ENCODE measurements around the gene RNF151. TPM values are rescaled to one million over a fixed set of nuclear protein-coding genes. Genes with fewer than 3 reads are reported as not detected.
"Not testable (repeated sequence)": the region's sequence is repeated elsewhere in the genome, so short reads cannot be mapped to it uniquely, and the experiment has no call there.

The RNF151 gene, protein sequence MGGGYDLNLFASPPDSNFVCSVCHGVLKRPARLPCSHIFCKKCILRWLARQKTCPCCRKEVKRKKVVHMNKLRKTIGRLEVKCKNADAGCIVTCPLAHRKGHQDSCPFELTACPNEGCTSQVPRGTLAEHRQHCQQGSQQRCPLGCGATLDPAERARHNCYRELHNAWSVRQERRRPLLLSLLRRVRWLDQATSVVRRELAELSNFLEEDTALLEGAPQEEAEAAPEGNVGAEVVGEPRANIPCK
- total RNA-seq = not detected
- not detected for polyA plus RNA-seq

DNA sequence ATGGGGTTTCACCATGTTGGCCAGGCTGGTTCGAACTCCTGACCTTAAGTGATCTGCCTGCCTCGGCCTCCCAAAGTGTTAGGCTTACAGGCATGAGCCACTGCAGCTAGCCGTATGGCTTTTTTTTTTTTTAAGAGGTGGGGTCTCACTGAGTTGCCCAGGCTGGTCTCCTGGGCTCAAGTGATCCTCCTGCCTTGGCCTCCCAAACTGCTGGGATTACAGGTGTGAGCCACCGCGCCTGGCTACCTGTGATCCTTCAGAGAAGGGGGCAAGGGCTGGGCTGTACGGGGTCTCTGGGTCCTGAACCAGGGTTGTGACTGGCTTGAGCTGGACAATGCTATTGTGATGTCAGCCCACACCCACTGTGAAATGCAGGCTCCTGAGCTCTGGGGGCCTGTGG lies at the start of gene RNF151:
Gene RNF151 (plus strand): TSS at position 397 of the 400 bp plus-strand sequence. CDS start 26 bp downstream, outside the sequence.
- CTCF ChIA-PET = interaction anchor here (1.0 to 2.9 kb wide), 4 partner anchors 16 to 184 kb away, joined by 3 to 8 read pairs (median 8); partner anchors contain the start of genes NUBP2 and SPSB3
- H3K9me3 Mint-ChIP-seq = peaks cover 0 to 1% (median 0%) of the 10 kb centered on the region in 5 donors
- POLR2A ChIA-PET = interaction anchor here (1.1 to 2.4 kb wide), 3 partner anchors 18 to 189 kb away, joined by 3 to 19 read pairs (median 9); partner anchors contain the start of genes GFER and TRAF7
- Histone ChIP-seq H3K36me3 (ENCODE audit: insufficient read depth, low read length) (peaks cover 21% of the 10 kb centered on the region), H3K9me3 (ENCODE audit: low read length) (no peaks in the 10 kb centered on the region), H3K4me1 (ENCODE audit: insufficient read depth, low read length) (peaks cover 42% of the 10 kb centered on the region), H3K27me3 (ENCODE audit: insufficient read depth, low read length, poor library complexity, severe bottlenecking) (no peaks in the 10 kb centered on the region), H3K27ac (ENCODE audit: low read depth, low read length) (peak within 1 kb of the TSS; percentile 93), H3K4me3 (ENCODE audit: low read length) (peak within 1 kb of the TSS; percentile 86)
- DNase-seq = no peak
- peak within 1 kb of the TSS; percentile 95 to 99 (median 98) for H3K27ac Mint-ChIP-seq
- peaks cover 0 to 36% (median 2%) of the 10 kb centered on the region in 3 donors for H3K36me3 Mint-ChIP-seq
- peaks cover 37 to 44% (median 42%) of the 10 kb centered on the region in 3 donors for H3K4me1 Mint-ChIP-seq
- H3K27me3 Mint-ChIP-seq = no peaks in the 10 kb centered on the region
- H3K4me3 Mint-ChIP-seq = peak within 1 kb of the TSS; percentile 85 to 99 (median 94)

DNA sequence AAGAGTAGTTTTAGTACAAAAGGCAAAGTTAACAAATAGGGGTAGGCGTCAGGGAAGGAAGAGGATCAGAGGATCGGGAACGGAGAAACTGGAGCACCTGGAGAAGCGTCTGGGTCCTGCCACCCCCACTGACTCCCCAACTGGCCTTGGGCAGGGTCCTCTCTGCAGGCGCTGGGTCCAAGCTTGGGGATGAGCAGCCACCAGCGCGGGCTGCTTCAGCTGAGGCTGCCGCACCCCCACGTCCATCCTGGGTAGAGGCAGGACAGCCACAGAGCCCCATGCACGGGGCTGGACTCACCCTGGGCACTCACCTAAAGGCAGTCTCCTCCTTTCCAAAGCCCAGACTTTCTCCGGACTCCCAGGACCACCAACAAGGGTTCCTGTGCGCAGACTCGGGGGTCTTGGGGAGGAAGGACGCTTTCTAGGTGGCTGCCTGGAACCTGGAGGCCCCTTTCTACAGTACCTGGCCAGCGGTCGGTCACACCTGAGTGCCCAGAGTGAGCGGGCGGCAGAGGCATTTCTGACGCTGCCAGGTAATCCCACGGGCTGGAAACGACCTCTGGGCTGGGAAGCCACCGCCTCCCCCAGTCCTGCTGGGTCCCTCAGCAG lies 49.5 kb upstream of the RNF151 start:
- Histone ChIP-seq H3K27ac (ENCODE audit: low read depth, low read length) (no peak overlapping the region), H3K36me3 (ENCODE audit: insufficient read depth, low read length) (no peaks in the 10 kb centered on the region), H3K4me3 (ENCODE audit: low read length) (no peak overlapping the region), H3K4me1 (ENCODE audit: insufficient read depth, low read length) (no peaks in the 10 kb centered on the region), H3K27me3 (ENCODE audit: insufficient read depth, low read length, poor library complexity, severe bottlenecking) (peaks cover 17% of the 10 kb centered on the region), H3K9me3 (ENCODE audit: low read length) (no peaks in the 10 kb centered on the region)
- peaks cover 26 to 52% of the 10 kb centered on the region in 2 donors for H3K27me3 Mint-ChIP-seq
- H3K9me3 Mint-ChIP-seq = no peaks in the 10 kb centered on the region
- no peak overlapping the region for H3K27ac Mint-ChIP-seq
- no peak for DNase-seq
- no peaks in the 10 kb centered on the region for H3K36me3 Mint-ChIP-seq
- CTCF ChIA-PET = no interaction called here
- H3K4me3 Mint-ChIP-seq = no peak overlapping the region
- POLR2A ChIA-PET = no interaction called here
- no peaks in the 10 kb centered on the region for H3K4me1 Mint-ChIP-seq

DNA sequence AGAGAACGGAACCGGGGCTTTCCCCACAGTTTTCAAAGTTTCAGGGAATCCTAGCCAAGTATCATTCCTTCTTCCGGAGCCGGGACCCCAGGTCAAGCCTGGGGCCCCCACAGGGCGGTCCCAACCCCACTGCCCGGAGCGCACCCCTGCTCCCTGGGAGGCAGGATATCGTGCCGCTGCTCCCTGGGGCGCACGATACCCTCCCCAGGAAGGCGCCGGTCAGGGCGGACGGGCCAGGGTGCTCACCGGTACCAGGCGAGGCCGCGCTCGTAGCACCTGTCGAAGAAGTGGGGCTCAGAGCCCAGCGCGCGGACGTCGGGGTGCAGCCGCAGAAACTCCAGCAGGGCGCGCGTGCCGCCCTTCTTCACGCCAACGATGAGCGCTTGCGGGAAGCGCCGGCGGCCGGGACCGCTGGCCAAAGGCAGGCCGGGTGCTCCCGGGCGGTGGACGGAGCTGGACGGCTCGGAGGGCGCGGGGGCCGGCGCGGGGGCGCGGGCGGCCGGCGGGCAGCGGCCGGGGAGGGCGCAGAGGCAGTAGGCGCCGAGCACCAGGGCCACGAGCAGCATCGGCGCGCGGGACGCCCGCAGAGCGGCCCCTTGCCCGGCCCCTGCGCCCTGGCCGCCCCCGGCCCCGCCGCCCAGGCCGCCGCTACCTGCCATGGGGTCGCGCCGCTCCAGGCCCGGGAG lies 48.8 kb upstream of the RNF151 start:
- Histone ChIP-seq H3K27ac (ENCODE audit: low read depth, low read length) (no peak overlapping the region), H3K27me3 (ENCODE audit: insufficient read depth, low read length, poor library complexity, severe bottlenecking) (peaks cover 20% of the 10 kb centered on the region), H3K36me3 (ENCODE audit: insufficient read depth, low read length) (no peaks in the 10 kb centered on the region), H3K9me3 (ENCODE audit: low read length) (no peaks in the 10 kb centered on the region), H3K4me3 (ENCODE audit: low read length) (no peak overlapping the region), H3K4me1 (ENCODE audit: insufficient read depth, low read length) (no peaks in the 10 kb centered on the region)
- Mint-ChIP-seq H3K36me3 (peaks cover 0 to 1% (median 0%) of the 10 kb centered on the region in 3 donors), H3K27ac (no peak overlapping the region), H3K9me3 (no peaks in the 10 kb centered on the region), H3K4me1 (no peaks in the 10 kb centered on the region), H3K27me3 (peaks cover 32 to 58% of the 10 kb centered on the region in 2 donors), H3K4me3 (no peak overlapping the region)
- ChIA-PET POLR2A (no interaction called here), CTCF (no interaction called here)
- DNase-seq = no peak

GRCh38 chr16:1918351-1919326 lies 48.0 kb upstream of the RNF151 start, which contains the start of gene HS3ST6:
Gene HS3ST6, minus strand, starts transcription at chr16:1918415. Its CDS starts 92 bp downstream, at chr16:1918323.
- Histone ChIP-seq H3K36me3 (ENCODE audit: insufficient read depth, low read length) (no peaks in the 10 kb centered on the region), H3K4me1 (ENCODE audit: insufficient read depth, low read length) (no peaks in the 10 kb centered on the region), H3K4me3 (ENCODE audit: low read length) (no peak within 1 kb of the TSS), H3K9me3 (ENCODE audit: low read length) (no peaks in the 10 kb centered on the region), H3K27ac (ENCODE audit: low read depth, low read length) (no peak within 1 kb of the TSS), H3K27me3 (ENCODE audit: insufficient read depth, low read length, poor library complexity, severe bottlenecking) (peaks cover 26% of the 10 kb centered on the region)
- POLR2A ChIA-PET = no interaction called here
- no peak for DNase-seq
- no peak within 1 kb of the TSS for H3K4me3 Mint-ChIP-seq
- peaks cover 0 to 1% (median 0%) of the 10 kb centered on the region in 3 donors for H3K36me3 Mint-ChIP-seq
- CTCF ChIA-PET = no interaction called here
- no peaks in the 10 kb centered on the region for H3K9me3 Mint-ChIP-seq
- H3K4me1 Mint-ChIP-seq = no peaks in the 10 kb centered on the region
- H3K27ac Mint-ChIP-seq = no peak within 1 kb of the TSS
- peaks cover 38 to 64% of the 10 kb centered on the region in 2 donors for H3K27me3 Mint-ChIP-seq

GRCh38 chr16:1919327-1919998 lies 47.2 kb upstream of the RNF151 start:
- no peaks in the 10 kb centered on the region for H3K9me3 ChIP-seq (ENCODE audit: low read length)
- Mint-ChIP-seq H3K36me3 (peaks cover 0 to 1% (median 0%) of the 10 kb centered on the region in 3 donors), H3K27me3 (peaks cover 39 to 64% of the 10 kb centered on the region in 2 donors), H3K27ac (no peak overlapping the region), H3K4me3 (no peak overlapping the region), H3K4me1 (no peaks in the 10 kb centered on the region), H3K9me3 (no peaks in the 10 kb centered on the region)
- no peaks in the 10 kb centered on the region for H3K36me3 ChIP-seq (ENCODE audit: insufficient read depth, low read length)
- ChIA-PET CTCF (no interaction called here), POLR2A (no interaction called here)
- DNase-seq = no peak
- no peak overlapping the region for H3K4me3 ChIP-seq (ENCODE audit: low read length)
- H3K27ac ChIP-seq (ENCODE audit: low read depth, low read length) = no peak overlapping the region
- H3K4me1 ChIP-seq (ENCODE audit: insufficient read depth, low read length) = no peaks in the 10 kb centered on the region
- peaks cover 26% of the 10 kb centered on the region for H3K27me3 ChIP-seq (ENCODE audit: insufficient read depth, low read length, poor library complexity, severe bottlenecking)

DNA sequence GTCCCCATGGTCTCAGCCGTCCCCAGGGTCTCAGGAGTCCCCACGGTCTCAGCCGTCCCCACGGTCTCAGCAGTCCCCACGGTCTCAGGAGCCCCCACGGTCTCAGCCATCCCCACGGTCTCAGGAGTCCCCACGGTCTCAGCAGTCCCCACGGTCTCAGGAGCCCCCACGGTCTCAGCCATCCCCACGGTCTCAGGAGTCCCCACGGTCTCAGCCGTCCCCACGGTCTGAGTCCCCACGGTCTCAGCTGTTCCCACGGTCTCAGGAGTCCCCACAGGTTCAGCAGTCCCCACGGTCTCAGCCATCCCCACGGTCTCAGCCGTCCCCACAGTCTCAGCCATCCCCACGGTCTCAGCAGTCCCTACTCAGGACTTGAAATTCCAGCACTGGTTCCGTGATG lies 46.5 kb upstream of the RNF151 start:
- CTCF ChIA-PET; POLR2A ChIA-PET; H3K36me3 ChIP-seq (ENCODE audit: insufficient read depth, low read length); H3K4me1 Mint-ChIP-seq; H3K4me3 ChIP-seq (ENCODE audit: low read length); H3K36me3 Mint-ChIP-seq; H3K9me3 Mint-ChIP-seq; H3K9me3 ChIP-seq (ENCODE audit: low read length); DNase-seq; H3K27ac ChIP-seq (ENCODE audit: low read depth, low read length); H3K27ac Mint-ChIP-seq; H3K4me1 ChIP-seq (ENCODE audit: insufficient read depth, low read length); H3K4me3 Mint-ChIP-seq: not testable (repeated sequence)
- peaks cover 37 to 63% of the 10 kb centered on the region in 2 donors for H3K27me3 Mint-ChIP-seq
- H3K27me3 ChIP-seq (ENCODE audit: insufficient read depth, low read length, poor library complexity, severe bottlenecking) = peaks cover 26% of the 10 kb centered on the region

- no peak overlapping the region for H3K27ac Mint-ChIP-seq
- H3K4me3 Mint-ChIP-seq = no peak overlapping the region
- Histone ChIP-seq H3K4me3 (ENCODE audit: low read length) (no peak overlapping the region), H3K36me3 (ENCODE audit: insufficient read depth, low read length) (no peaks in the 10 kb centered on the region), H3K9me3 (ENCODE audit: low read length) (no peaks in the 10 kb centered on the region), H3K27ac (ENCODE audit: low read depth, low read length) (no peak overlapping the region), H3K27me3 (ENCODE audit: insufficient read depth, low read length, poor library complexity, severe bottlenecking) (peaks cover 26% of the 10 kb centered on the region), H3K4me1 (ENCODE audit: insufficient read depth, low read length) (no peaks in the 10 kb centered on the region)
- POLR2A ChIA-PET = no interaction called here
- peaks cover 37 to 57% of the 10 kb centered on the region in 2 donors for H3K27me3 Mint-ChIP-seq
- no peaks in the 10 kb centered on the region for H3K9me3 Mint-ChIP-seq
- H3K4me1 Mint-ChIP-seq = no peaks in the 10 kb centered on the region
- CTCF ChIA-PET = no interaction called here
- peaks cover 0 to 1% (median 0%) of the 10 kb centered on the region in 3 donors for H3K36me3 Mint-ChIP-seq
- no peak for DNase-seq
These were observed 45.9 kb upstream of the RNF151 start for GRCh38 chr16:1920727-1921171.

All from CD8-positive, alpha-beta memory T cell (primary cell).